Measurements from ENCODE around the gene GRP.

GRP gene

DNA sequence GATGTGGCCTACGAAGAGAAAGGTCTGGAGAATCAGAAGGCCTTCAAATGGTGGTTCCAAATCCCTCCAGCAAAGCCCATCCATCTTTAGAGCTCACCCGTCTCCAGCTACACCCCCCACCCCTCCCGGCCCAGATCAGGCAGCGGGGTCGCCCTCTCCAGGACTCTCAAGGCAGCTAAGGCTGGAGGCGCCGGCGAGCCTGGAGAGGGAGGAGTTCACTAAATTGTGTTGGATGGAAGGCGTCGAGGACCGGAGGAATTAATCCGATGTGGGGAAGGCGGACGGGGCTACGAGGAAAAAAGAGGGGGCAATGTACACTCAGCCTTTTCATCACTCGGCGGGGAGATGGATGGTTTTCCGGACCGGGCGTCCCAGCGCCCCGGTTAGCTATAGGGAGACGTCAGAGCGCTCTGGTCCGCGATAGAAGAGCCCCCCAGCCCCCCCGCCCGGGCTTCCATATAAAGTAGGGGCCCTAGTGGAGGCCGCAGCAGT is at the start of gene GRP:
GRP (plus strand) TSS at position 487 of the 492 bp plus-strand sequence. CDS start 108 bp downstream, outside the sequence.
- no peak for DNase-seq

DNA sequence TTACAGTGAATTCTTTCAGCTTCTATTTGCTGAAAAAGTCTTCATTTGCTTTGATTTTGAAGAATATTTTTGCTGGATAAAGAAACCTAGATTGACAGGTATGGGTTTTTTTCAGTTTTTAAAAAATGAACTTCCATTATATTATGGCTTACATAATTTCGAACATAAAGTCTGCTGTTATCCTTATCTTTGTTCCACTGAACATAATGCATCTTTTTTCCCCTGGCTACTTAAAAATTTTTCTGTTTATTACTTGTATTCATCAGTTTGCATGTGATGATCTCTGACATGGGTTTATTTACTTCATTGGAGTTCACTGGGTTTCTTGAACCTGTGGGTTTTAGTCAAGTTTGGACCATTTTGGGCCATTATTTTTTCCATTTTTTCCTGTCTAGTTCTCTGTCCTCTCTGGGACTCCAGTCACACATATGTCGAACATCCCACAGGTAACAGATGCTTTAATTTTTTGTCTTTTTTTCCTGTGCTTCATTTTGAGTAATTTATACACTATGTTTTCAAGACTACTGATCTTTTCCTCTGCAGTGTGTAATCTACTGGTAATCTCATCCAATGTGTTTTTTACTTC is 47.2 kb upstream of the GRP start:
- no peak for DNase-seq

DNA sequence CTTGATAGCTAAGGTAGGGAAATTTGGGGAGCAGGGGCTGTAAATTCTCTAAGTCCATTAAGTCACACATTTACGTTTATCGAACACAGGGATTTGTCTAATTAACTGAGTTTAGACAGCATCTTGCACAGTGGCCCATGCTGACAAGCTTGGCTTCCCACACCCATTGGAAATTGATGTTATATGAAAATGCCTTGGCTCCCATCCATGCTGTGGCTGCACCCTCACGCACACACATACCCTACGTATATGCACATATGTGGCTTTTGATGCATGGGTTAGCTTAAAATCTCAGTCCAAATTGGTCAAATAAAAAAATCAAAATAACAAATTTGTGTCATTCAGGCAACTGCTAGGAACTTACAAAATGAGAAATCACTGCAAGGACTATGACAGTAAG is 42.5 kb upstream of the GRP start:
- no peak for DNase-seq

DNA sequence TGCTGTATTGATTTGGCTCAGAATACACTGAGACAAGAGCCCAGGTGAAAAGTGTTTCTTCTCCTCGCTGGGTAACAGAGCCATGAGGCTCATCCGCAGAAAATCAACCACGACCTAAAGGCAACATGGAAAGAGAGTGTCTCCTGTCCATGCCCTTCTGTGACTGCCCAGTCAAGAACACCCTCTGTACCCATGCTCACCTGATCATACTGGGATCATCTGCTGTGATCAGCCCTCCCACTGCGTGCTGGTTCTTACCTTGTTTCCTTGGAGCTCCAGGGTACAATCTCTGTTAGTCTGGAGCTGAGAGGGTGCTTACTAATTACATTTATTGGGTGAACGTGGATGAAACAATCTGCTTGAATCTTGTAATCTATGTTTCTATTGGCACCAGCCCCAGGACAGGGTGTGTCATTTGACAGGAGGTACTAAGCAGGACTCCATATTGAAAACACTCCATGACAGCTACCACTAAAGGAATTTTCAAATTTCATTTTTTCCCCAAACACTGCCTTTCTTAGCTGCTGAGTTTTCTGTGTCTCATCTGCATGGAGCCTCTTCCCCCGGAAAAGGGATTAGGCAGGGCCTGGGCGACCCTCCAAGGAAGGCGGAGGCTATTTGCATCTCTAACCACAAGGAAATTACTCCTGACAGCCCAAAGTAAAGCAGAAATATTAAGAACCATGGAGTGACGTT is 39.7 kb upstream of the GRP start:
- DNase-seq: no peak

GRCh38 chr18:59182673-59183072 is 37.3 kb upstream of the GRP start:
- DNase-seq: no peak

DNA sequence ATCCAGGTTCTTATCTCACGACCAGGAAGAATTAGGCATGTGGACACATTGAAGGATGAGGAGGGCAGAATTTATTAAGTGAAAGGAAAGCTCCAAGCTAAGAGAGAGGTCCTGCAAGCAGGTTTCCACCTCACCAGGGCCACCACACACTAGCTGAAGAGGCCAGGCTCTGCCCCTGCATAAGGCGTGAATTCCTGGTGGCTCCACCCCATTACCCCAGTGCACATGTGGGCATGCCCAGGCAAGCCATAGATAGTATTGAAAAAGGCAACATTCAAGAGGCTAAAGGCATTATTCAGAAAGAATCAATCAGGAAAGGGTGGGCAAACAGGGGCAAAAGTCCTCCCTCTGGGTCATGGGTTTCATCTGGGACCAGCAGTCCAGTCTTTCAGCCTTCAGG is 30.9 kb upstream of the GRP start:
- no peak for DNase-seq

GRCh38 chr18:59189746-59190145 is 30.2 kb upstream of the GRP start:
- DNase-seq: no peak

DNA sequence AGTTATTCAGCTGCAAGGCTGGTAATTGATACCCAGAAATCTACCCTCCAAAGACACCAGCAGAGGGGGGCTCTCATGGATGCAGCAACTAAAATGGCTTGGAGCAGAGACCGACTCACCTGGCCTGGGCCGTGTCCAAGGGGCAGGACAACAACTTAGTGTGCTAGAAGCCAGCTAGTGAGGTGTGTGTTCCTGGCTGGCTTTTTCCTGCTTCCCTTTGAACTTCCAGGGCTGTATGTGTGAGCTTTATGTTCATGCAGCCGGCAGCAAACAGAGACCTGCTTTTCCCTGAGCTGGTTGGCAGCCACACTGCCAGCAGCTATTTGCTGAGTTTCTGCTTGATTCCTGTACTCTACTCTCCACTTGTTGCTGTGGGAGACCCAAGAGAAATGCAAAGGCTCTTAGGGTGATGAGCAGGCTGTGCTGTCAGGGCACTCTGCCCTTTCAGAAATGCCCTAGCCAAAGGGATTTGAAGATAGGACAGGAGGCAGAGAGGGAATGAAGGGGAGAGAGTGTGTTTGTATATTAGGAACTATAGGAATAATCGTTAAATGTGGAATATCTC is 23.7 kb upstream of the GRP start:
- DNase-seq: no peak

- DNase-seq: no peak
Measured at GRCh38 chr18:59197636-59198035, 22.3 kb upstream of the GRP start.

DNA sequence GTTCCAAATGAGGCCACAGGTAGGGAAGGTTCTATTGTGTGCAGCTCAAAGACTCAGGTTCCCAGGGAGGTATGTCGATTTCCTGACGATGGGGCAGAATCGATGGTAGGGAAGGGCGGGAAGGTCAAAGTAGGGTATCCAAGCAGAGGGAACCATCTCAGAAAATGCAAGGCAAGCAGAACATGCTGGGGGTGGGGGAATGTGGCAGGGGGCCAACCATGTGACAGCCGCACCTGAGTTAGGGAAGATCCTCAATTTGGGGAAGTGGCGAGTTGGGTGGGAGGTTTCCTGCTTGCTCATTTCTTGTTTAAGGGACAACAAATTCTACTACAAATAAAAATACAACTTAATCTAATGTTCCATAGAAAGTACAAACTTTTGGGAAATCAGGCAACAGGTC is 21.7 kb upstream of the GRP start:
- DNase-seq: no peak

GRCh38 chr18:59200787-59201186 is 19.2 kb upstream of the GRP start:
- DNase-seq: no peak

DNA sequence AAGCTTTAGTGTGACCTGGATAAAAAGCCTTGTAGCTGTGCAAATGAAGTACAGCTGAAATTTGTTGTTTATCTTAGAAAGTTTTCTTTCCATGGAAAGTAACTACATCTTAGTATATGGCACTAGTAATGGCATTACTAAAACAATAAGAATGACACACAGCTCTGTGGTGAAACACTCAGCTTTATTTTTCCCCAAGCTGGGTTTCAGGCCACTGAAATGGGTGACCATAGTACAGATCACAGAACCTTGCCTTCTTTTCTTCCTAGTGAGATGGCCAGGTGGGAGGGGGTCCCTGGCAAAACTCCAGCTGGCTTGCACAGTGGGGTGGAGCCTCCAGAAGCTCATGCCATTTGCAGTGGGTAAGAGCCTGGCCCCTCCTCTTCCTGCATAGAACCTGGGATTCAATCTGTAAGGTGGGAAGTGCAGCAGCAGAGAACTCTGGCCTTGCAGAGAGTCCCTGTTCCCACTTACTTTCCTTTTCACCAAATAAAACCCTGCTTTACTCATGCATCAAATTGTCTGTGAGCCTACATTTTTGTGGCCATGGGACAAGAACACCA is 17.6 kb upstream of the GRP start:
- DNase-seq: peak; percentile 14

GRCh38 chr18:59207506-59207905 is 12.5 kb upstream of the GRP start:
- no peak for DNase-seq

GRCh38 chr18:59208602-59209125 is 11.3 kb upstream of the GRP start:
- no peak for DNase-seq

DNA sequence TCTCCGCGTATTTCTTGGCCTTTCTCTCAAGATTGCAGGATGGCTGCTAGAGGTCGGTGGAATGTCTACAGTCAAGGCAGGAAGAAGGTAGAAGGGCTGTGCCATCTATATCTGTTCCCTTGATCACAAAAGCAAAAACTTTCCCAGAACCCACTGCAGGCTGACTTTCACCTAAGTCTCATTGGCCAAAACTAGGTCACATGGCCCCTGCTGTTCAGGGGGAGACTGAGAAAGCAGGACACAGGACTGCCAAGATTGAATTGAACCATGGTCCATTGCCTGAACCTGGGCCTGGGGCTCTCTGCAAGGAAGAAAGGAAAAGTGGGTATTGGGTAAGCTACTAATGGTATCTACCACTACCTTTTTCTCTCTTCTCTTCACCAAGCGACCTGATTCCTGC is 9.7 kb upstream of the GRP start:
- DNase-seq: no peak

GRCh38 chr18:59211629-59212028 is 8.3 kb upstream of the GRP start:
- no peak for DNase-seq

GRCh38 chr18:59218018-59218417 is 1.9 kb upstream of the GRP start:
- no peak for DNase-seq

DNA sequence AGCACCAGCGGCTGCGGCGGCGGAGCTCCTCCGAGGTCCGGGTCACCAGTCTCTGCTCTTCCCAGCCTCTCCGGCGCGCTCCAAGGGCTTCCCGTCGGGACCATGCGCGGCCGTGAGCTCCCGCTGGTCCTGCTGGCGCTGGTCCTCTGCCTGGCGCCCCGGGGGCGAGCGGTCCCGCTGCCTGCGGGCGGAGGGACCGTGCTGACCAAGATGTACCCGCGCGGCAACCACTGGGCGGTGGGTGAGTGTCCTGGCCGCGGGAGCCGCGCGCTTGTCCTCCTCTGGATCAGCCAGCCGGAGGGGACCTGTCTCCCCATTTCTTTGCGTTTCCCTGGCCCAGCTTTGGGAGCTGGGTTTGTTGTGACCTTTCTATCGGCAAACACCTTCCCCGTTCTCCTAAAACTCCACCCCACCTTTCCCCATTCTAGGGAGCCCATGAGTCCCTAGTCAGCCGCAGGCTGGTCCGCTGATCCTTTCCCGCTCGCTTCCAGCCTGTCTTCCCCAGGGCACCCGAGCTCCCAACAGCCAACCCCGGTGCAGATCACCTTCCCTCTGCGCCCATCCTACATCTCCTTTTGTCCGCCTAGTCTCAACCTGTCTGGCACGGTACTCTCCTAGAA is 316 bp downstream of the GRP start:
- DNase-seq: peak; percentile 16

DNA sequence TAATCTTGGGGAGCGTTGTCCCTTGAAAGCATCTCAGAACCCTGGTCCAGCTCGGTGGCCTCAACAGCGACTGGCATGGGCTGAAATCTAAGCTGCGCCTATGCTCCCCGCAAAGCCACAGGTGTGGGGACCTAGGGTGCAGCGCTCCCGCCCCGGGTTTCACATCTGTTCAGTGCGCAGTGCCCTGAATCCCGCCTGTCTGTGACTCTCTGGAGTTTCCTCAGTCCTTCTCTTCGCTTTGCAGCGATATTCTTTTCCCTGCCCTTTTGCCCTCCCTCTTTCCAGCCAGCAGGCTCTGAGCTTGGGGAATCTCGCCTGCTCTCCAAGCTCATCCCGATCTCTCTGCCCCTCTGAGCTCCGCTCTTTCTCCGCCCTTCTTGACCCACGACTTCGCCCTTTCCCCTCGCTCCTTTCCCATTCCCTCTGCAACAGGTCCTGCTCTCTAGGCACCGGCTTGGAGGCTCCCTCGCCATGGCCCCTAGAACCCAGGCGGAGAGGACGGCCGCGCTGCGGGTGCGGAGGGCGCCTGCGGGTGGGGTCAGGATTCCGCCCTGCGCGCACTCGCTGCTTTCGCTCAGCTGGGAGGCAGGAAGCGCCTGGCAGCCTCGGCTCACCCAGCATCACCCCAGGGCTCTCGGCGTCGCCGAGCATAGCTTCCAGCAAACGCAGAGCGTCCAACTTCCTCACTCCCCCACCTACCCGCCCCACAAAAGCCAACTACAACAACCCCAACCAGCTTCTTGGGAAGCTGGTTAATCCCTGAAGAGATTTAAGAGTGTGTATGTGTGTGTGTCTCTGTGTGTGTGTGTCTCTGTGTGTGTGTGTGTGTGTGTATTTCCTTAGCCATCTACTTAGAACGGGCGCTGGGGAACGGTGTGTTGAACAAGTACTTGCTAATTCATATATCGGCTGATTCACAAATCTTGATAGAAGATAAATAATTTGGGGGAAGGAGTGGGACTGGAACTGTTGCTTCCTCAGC is 1.1 kb downstream of the GRP start:
- DNase-seq: peak; percentile 6

DNA sequence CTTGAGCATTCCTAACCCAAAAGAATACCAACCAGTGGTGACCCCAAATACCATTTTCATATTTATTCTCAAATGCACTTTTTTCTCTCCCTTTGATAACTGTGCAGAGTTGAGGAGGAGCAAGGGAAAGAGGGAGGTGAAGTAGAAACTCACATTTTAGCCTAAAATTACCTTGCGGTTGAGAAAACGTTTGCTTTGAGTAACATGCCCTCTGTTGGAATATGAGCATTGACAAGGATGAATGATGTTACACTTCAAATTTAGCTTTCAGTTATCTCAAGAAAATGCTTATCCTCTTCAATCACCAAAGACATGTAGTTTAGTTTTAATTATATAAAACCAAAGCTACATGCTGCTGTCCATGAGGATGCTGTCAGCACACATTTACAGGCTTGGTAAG is 2.4 kb downstream of the GRP start:
- no peak for DNase-seq

DNA sequence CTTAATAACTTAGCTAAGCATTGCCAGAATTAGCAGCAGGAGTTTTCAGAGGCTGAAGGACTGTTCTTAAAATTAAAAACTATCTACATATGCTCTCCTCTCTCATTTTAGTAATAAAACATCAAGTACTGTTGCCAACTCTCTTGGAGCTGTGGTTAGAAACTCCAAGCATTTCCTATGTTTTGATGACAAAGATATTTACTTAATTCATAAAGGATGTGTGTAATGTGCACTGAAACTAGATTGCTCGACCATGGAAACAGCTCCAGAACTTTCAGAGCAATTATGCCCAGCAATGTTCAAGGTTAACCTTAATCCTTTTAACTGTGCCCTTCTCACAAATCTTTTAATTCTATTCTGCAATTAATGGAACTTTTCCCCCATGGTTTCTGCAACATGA is 8.4 kb downstream of the GRP start:
- DNase-seq: no peak

- DNase-seq: no peak
Measured at GRCh38 chr18:59229191-59229590, 9.2 kb downstream of the GRP start.

All from NCI-H2171 (cell line).